Embryonic facial prominence (tissue), 1 donor: Measurements from ENCODE around the gene BARX1.
"Not testable (repeated sequence)": the region's sequence is repeated elsewhere in the genome, so short reads cannot be mapped to it uniquely, and the experiment has no call there.

Source experiments
- DNase-seq: peaks from one replicate; pipeline ENCODE4 v3.0.0-alpha.2; 2016; ENCODE audit errors: extremely low spot score

Gene BARX1, protein sequence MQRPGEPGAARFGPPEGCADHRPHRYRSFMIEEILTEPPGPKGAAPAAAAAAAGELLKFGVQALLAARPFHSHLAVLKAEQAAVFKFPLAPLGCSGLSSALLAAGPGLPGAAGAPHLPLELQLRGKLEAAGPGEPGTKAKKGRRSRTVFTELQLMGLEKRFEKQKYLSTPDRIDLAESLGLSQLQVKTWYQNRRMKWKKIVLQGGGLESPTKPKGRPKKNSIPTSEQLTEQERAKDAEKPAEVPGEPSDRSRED

DNA sequence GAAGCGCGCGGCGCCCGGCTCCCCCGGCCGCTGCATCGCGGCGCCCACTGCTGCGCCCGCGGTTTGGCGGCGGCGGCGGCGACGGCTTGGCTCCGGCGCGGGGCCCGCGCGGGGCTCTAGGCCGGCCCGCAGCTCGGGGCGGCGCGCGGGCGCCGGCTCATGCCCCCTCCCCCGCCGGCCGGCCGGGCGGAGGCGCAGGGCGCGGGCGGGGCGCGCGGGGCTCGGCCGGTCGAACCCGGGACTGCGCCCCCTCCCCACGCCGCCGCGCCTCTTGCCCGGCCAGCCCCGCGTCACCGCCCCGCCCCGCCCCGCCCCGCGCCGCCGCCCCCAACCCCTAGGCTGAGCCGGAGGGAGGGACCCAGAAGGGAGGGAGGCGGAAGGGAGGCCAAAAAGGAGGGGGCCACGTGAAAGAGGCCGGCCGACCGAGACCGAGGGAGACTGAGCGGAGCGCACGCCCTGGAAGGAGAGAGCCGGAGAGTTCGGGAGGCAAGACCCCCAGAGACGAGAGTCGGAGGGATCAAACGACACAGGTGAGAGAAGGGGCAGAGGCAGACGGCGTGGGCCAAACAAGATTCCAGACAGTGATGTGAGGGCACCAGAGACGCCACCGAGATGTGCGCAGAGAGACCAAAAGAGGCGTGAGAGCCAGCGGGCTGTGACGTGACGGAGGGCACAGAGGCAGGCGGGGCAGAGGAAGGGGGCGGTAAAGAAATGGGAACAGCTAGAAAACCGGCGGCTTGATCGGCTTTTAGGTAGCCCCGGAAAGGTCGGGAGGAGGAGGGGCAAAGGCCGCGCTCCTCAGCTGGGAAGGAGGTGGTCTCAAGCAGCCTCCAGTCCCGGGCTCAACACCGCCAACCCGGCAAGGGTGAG is at the start of gene BARX1:
BARX1 (minus strand) TSS at position 245 of the 870 bp plus-strand sequence; CDS start at position 36, 209 bp downstream.
- DNase-seq: no peak

DNA sequence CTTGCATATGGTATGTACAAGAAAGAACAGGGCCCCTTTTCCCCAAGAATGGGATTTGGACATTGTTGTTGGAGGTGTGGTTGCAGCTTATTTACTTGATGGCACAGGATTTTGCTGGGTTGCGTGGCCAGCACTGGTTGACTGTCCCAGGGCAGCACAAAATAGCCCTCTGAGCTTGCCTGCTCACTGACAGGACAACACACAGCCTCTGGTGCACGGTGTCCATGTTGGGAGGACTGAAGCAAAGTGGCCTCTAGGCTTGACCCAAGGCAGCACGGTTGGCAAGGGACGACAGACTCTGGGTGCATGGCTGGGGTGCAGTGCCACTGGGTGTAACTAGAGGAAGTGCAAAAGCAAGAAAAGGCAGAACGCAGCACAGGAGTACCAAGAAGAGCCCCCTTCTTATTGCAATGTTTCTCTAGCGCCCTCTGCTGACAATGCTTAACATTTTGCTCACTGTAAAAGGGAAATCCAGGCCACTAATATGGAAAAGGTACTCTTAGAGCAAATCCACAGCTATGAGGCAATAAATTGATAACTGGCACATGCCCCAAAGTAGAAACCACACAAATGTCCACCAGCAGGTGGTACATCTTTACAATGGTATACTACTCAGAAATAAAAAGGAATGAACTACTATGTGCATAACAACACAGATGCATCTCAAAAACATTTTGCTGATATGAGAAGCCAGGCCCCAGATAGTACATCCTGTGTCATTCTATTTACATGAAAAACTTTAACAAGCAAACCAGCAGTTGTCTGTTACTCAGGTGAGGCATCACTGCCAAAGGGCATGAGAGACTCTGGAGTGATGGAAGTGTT is 47.4 kb upstream of the BARX1 start:
- DNase-seq: no peak

DNA sequence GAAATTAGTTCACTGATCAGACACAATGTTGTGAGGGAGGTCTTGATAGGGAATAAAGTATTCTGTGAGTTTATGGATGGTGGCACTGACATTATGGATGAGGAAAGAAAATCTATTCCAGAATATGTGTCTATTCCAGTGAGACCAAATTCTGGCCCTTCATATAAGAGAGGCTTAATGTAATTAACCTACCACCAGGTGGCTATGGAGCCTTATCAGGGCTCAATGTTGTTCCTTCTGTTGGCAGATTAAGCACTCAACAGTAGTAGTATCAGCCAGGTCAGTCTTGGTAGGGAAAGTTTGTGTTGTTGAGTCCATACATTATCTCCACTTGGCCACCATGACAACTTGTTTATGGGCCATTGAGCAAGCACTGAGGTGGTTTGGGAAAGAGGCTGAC is 41.7 kb upstream of the BARX1 start:
- DNase-seq: no peak

DNA sequence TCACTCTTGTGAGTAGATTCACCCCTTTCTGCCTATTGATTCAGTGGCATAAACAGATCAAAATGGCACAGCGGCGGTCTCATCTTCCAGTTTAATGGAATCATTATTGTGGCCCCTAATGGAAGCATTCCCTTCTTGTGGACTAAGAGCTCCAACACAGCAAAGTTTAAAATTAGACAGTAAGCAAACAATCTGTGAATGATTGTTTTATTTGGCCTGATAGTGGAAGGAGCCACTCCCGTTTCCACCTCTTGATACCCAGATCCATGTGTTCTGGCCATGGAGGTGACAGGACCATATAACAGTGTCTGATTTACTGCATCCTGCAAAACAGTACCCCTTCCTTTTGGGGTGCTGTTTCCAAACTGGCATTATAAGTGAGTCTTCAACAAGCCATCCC is 41.2 kb upstream of the BARX1 start:
- no peak for DNase-seq

DNA sequence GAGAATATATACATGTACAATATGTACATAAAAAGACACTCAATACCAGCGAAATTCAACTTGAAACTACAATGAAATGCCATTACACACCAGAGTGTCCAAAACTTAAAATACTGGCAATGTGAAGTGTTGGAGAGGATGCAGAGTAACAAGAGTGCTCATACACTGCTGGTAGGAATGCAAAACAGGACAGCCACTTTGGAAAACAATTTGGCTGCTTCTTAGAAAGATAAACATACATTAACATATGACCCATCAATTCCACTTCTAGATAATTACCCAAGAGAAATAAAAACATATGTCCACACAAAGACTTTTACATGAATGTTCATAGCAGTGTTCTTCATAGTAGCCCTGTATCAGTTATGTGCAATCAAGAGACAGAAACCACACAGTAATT is 39.4 kb upstream of the BARX1 start:
- no peak for DNase-seq

DNA sequence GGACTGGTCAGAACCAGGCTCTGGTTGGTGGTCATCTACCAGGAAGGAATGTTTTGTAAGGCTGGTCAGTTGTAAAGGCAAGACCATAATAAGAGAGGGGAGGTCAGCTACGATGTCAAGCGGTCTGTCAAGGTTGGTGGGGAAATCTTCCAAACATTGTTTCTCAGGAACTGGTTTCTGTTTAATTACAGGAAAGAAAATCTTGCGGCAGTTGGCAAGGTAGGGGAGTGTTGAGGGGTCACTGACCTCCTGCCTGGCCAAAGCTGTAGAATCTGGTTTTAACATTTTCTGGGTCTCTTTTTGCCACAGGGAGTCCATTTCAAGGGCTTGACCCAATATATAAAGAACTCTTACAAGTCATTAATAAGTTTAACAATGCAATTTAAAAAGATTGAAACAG is 39.0 kb upstream of the BARX1 start:
- DNase-seq: no peak

DNA sequence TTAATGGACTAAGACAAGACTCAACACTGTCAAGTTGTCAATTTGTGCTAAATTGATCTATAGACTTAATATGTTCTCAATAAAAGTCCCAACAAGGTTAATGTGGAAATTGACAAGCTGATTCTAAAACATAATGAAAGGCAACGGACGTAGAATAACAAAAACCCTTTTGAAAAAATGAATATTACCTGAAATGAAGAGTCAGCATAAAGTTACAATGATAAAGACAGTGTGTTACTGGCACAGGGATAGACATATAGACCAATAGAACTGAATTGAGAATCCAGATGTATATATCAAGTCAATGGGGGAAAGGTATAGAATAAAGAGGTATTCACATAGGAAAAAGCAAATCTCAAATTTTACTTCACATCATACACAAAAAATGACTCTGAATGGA is 37.7 kb upstream of the BARX1 start:
- no peak for DNase-seq

DNA sequence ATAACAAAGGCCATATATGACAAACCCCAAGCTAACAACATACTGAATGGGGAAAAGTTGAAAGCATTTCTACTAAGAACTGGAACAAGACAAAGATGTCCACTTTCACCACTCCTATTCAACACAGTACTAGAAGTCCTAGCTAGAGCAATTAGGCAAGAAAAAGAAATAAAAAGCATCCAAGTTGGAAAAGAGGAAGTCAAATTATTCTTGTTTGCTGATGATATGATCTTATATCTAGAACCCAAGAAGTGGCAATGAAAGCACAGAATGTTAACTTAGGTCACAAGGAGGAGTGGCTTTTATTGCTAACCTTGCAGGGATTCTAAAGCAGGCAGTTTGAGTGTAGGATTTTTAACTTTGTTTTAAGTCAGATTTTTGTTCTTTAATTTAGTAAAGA is 35.3 kb upstream of the BARX1 start:
- DNase-seq: no peak

DNA sequence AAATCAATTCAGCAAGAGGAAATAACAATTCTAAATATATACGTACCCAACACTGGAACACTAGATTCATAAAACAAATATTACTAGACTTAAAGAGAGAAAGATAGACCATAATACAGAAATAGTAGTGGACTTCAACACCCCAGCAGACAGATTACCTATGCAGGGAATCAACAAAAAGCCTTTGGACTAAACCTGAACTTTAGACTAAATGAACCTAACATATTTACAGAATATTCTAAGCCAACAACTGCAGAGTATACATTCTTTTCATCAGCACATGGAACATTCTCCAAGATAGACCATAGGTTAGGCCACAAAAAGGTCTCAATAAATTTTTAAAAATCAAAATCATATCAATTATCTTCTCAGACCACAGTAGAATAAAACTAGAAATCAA is 32.9 kb upstream of the BARX1 start:
- no peak for DNase-seq

DNA sequence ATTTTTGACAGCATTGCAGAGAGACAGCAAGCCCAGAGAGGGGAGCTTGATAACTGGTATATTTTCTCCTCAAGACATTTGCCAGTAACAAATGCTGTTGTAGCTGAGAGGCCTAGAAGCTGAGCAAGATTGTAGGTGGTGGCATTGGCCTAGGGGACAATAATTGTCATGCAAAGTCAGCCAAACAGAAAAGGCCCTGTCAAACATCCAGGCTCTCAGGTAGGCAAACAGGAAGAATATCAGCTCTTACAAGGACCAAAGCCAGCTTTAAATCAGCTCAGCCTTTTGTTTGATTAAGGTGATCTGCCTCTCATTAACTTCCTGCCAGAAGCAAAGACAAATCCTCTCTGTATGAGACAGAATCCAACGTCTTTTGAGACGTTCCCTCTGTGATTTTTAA is 29.7 kb upstream of the BARX1 start:
- DNase-seq: no peak

DNA sequence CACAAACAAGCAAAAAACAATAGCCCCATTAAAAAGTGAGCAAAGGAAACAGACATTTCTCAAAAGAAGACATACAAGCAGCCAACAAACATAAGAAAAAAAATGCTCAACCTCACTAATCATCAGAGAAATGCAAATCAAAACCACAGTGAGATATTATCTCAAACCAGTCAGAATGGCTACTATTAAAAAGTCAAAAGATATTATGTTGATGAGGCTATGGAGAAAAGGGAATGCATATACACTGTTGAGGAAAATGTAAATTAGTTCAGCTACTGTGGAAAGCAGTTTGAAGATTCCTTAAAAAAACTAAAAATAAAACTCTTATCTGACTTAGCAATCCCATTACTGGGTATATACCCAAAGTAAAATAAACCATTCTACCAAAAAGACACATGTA is 28.7 kb upstream of the BARX1 start:
- no peak for DNase-seq

DNA sequence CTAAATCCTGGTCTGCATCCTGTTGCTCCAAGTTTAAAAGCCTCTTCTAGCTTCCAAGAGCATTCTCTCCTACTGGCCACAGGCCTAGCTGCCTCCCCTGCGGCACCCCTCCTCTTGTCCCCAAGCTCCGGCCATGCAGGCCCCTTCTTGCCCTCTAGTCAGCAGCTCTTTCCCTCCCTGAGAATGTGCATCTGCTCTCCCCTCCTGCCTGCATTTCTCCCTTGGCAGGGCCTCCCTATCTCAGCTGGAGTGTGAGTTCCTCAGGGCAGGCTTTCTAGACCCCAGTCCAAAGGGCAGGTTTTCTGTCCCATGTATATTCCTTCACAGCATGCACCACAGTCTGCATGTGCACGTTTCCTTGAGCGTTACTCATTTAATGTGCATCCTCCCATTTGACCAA is 24.6 kb upstream of the BARX1 start:
- DNase-seq: no peak

DNA sequence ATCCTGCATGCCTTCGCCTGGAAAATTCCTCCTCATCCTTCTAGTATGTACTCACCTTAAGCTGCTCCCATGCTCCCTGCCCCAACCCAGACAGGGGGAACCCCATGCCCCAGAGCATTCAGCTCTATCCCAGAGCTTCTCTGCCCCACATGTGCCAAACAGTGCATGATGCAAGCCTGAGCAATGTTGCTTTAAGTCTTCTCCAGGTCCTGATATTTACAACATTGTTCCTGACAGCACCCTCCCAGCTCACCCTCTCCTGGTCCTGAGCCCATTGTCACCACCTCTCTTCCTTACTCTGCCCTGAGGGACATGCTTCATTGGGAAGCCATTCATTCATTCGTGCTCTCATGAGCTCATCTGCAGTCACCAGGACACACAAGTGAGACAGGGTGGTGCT is 23.4 kb upstream of the BARX1 start:
- DNase-seq: no peak

DNA sequence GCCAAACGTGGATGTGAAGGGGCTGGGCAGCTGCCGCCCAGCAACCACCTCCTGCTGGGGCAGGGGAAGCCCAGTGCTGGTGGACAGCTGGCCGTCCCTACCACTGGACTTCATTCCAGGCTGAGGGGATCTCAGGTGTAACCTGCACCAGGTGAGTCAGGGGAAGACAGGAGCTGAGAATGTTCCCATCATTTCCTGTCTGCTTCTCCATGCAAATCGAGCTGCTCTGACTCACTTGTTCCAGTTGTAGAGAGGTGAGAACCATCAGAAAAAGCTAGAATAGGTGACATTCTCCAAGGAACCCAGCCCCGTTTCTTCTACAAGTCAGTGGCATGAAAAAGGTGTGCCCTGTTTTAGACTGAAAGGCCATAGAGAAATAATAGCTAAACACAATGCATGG is 21.8 kb upstream of the BARX1 start:
- DNase-seq: no peak

DNA sequence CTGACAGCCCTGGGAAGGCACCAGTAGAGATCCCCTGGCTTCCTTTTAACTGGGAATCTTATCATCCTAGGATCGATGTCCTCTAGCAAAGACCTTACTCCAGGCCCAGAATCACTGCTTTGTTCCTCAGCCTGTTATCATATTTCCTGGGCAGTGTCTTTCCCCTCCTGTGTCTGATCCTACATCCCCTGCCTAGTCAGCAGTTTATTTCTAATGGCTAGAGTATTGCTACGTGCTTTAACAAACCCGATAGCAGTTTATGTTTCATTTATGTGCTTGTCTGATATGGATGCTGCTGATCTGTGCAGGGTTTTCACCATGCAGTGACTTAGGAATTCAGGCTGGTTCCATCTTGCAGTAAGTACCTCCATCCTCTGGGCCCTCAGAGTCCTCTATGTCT is 20.9 kb upstream of the BARX1 start:
- DNase-seq: no peak

DNA sequence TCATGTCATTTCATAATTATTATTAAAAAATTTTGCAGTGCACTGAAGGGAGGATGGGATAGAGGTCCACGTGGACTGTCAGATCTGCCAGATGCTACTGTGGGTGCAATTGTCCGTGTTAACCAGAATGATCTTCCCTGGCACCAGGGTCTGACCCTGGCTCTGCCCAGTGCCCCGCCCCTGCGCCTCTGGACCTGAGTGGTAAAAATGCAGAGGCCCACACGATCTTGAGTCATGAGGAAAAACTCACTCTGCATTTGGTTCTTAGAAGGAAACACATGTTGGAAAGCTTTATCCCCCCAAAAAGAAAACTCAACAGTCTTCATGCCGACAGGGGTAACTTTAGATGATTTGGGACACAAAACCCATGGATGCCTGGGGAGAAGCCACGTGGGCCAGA is 20.1 kb upstream of the BARX1 start:
- no peak for DNase-seq

DNA sequence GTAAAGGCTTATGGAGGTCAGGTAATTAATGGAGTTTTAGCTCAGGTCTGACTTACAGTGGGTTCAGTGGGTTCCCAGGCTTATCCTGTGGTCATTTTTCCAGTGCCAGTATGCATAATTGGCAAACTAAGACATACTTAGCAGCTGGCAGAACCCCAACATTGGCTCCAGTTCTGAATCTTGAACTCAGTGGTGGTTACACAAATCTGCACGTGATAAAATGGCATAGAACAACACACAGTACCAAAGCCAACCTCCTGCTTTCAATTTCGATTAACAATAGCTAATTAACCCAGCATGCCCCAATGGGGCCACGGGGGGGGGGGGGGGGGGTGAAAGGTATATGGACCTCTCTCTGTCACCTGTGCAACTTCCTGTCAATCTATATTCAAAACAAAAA is 19.0 kb upstream of the BARX1 start:
- DNase-seq: no peak

DNA sequence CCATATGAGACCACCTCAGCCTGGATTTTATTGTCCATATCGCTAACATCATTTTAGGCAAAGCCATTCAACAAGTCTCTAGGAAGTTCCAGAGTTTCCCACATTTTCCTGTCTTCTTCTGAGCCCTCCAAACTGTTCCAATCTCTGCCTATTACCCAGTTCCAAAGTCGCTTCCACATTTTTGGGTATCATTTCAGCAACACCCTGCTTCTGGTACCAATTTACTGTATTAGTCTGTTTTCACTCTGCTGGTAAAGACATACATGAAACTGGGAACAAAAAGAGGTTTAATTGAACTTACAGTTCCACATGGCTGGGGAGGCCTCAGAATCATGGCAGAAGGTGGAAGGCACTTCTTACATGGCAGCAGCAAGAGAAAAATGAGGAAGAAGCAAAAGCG is 17.5 kb upstream of the BARX1 start:
- DNase-seq: not testable (repeated sequence)

DNA sequence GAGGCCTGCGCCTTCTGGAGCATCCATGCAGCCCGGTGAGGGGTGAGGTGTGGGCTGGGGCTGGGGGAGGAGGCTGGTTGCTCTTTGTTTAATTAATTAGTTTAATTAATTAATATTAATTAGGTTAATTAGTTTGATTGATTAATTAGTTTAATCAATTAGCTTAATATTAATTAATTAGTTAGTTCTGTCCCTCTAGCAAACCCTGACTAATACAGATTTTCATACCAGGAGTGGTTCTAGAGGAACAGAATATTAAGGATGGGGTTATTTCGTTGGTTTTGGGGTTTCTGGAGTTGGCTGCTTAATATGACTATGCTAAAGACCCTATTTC is 14.1 kb upstream of the BARX1 start:
- DNase-seq: no peak

DNA sequence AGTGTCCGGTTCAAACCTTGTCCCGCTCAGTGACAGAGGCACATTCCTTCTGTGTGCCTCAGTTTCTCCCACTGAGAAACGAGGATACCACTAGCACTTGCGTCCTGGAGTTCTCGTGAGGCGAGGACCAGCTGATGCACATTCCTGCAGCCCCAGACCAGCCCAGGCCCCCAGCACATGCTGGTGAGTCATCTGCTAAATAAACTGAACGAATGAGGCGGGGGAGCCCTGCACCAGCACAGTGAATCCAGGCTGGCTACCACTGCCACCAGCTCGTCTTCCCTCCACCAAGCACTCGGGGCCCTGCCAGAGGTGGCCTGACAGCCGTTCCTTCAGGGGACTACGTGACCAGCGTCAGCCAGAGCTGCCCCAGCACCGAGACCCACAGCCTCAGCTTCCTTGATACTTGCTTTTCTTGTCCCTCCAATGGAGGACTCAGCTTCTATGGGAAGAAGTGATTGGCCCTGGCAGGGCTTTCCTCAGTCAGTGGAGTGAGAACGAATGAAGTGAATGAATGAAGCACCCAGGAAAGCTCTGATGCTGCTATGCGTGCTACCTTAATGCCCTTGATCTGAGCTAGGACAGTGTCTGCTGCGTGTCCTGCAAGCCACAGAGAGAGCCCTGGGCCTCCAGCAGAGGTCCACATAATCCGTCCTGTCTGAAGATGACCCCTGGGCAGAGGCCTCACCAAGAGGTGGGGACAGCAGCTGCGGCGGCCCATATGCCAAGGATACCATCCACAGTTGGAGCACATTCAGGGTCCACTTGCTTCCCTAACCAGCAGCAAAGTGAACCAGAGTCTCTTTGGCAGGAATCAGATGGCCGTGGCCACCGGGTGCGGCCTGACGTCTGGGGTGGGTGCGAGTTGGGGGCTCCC is 13.5 kb upstream of the BARX1 start:
- no peak for DNase-seq

DNA sequence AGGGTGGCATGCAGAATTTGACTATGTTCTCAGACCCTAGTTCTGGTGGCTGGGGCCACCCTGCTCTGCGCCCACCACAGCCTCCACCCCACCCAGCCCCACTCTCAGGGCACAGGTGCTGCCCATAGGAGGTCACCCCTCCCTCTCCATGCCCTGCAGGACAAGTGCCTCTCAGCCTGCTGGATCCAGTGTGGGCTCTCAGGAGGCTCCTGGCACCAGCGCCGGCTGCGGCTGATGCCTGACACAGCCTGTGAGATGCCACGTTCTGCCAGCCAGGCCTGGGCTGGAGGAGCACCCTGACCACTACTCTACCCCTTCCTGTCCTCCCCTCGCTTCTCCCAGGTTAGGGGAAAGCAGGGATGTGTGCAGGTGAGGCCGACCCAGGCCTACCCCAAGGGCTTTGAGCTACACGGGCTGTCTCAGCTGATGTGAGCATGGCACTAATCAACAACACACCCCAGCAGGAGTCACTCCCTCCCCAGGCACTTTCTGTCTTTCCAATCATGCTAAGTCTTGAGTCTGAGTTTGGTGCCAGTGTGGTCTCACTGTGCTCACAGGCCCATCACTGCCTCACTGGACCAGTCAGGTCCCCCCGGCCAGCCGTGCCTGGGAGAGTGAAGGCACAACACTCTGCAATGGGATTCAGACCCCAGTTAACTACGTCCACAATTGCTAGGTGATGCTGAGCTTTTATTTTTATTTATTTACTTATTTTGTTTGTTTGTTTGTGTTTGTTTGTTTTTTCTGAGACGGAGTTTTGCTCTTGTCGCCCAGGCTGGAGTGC is 12.1 kb upstream of the BARX1 start:
- no peak for DNase-seq
